ENCODE measurements around the gene ITGAL. TPM values are rescaled to one million over a fixed set of nuclear protein-coding genes. Genes with fewer than 3 reads are reported as not detected.
A peak's percentile ranks its signal among the peaks of the same experiment; 100 is the strongest.

Gene ITGAL
- total and polyA plus RNA-seq, 2 of the 13 experiments (the other 11 are each of a cell fraction or from before 2014, with no cell fraction given): 0.86 to 1.2 TPM

DNA sequence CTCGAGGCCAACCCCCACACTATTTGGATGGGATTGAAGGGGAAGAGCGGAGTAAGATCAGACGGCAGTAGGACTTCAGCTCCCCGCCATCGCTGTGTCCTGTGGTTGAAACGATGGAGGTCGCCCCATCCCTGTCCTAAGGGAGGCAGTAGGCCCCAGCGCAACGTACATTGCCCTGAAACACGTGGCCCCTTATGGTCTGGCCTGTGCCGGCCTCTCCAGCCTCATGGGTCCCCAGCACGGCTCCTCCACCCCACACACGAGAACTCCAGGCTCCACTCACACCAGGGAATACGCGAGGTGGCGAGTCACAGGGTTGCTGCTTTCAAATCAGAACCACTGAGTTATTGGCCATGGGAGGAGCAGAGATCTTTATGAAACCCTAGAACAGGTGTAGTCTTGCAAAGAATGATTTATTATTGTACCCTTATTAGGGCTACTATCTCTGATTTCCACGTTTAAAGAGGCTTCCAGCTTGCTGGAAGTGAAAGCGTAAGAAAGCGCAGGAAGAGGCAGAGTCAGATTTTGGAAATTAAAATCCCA, 42.0 kb upstream of the ITGAL start (continued):
- TF ChIP-seq RERE (CRISPR knock-in tag; IDR thresholded peaks at IDR 0.05; ENCODE audit: low read depth) (no peak), SYNCRIP (IDR thresholded peaks at IDR 0.05; ENCODE audit: insufficient read depth, low read depth, low read length) (no peak), ZBTB44 (CRISPR knock-in tag; IDR thresholded peaks at IDR 0.05) (no peak), PRMT3 (CRISPR knock-in tag; IDR thresholded peaks at IDR 0.05; ENCODE audit: borderline replicate concordance, low read depth) (no peak), SRSF1 (optimal IDR thresholded peaks at IDR 0.05; ENCODE audit: low read depth, low read length) (no peak), ZFP1 (CRISPR knock-in tag; IDR thresholded peaks at IDR 0.05) (no peak; the same call in 1 of the 2 replicates), MBD4 (IDR thresholded peaks at IDR 0.05; ENCODE audit: borderline replicate concordance, low read length) (no peak), NFIC (IDR thresholded peaks at IDR 0.05; ENCODE audit: low read length) (no peak), HNF1B (CRISPR knock-in tag; IDR thresholded peaks at IDR 0.05) (no peak), KDM5B (CRISPR knock-in tag; IDR thresholded peaks at IDR 0.05; ENCODE audit: borderline replicate concordance) (peak; percentile 72), ZNF589 (CRISPR knock-in tag; conservative IDR thresholded peaks at IDR 0.05) (no peak; the same call in 1 of the 2 replicates), BHLHE40 (IDR thresholded peaks at IDR 0.05; ENCODE audit: low read length) (no peak; the same call in 1 of the 2 replicates), ZNF329 (CRISPR knock-in tag; IDR thresholded peaks at IDR 0.05; ENCODE audit: low read depth) (peak; percentile 66; the same call in 1 of the 2 replicates), ZNF17 (CRISPR knock-in tag; IDR thresholded peaks at IDR 0.05) (no peak), SOX6 (IDR thresholded peaks at IDR 0.05) (no peak), SOX6 (CRISPR knock-in tag; IDR thresholded peaks at IDR 0.05) (peak; percentile 65), ISX (CRISPR knock-in tag; conservative IDR thresholded peaks at IDR 0.05) (0 out of 2 replicates have a peak, but pooled peaks have one; percentile 81), ZC3H13 (CRISPR knock-in tag; IDR thresholded peaks at IDR 0.05) (0 out of 2 replicates have a peak, but pooled peaks have one; percentile 17), ZNF674 (CRISPR knock-in tag; IDR thresholded peaks at IDR 0.05; ENCODE audit: low read depth) (no peak), ZBTB37 (CRISPR knock-in tag; IDR thresholded peaks at IDR 0.05) (no peak)
- TF ChIP-seq, protein P1, sequence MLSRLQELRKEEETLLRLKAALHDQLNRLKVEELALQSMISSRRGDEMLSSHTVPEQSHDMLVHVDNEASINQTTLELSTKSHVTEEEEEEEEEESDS (CRISPR knock-in tag; IDR thresholded peaks at IDR 0.05; ENCODE audit: borderline replicate concordance): no peak; the same call in 1 of the 2 replicates
